ENCODE measurements around the gene LRRFIP2. TPM values are rescaled to one million over a fixed set of nuclear protein-coding genes. Genes with fewer than 3 reads are reported as not detected.
"Not testable (repeated sequence)": the region's sequence is repeated elsewhere in the genome, so short reads cannot be mapped to it uniquely, and the experiment has no call there.

The LRRFIP2 gene
- total RNA-seq, 1 donor from 2014 or later = 33.9 TPM

DNA sequence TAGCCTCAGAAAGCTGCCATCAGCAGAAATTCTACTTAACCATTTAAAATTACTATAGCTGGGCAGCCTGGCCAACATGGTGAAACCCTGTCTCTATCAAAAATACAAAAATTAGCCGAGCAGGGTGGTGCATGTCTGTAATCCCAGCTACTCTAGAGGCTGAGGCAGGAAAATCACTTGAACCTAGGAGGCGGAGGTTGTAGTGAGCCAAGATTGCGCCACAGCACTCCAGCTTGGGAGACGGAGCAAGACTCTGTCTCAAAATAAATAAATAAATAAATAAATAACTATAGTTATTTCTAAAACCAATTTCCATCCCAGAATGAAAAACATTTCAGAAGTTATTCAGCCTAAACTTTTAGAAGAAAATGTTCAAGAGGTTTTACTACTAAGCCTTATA is 25.1 kb downstream of the LRRFIP2 start:
- Histone ChIP-seq H3K9me3 (ENCODE audit: control insufficient read depth in 3 of 3, low read length in 3 of 3) (no peaks in the 10 kb centered on the region), H3K36me3 (ENCODE audit: control insufficient read depth in 3 of 3, insufficient read depth in 3 of 3, low read length in 3 of 3) (no peaks in the 10 kb centered on the region), H3K27me3 (ENCODE audit: control insufficient read depth in 3 of 3, insufficient read depth in 3 of 3, low read length in 3 of 3) (no peaks in the 10 kb centered on the region), H3K4me3 (ENCODE audit: low read length in 3 of 3) (no peak overlapping the region), H3K9ac (ENCODE audit: low read depth in 1 of 3, low read length in 3 of 3) (no peak overlapping the region), H3K27ac (ENCODE audit: low read depth, low read length) (no peak overlapping the region), H3K4me1 (ENCODE audit: control insufficient read depth in 3 of 3, insufficient read depth in 3 of 3, low read length in 3 of 3) (peaks cover 3 to 14% (median 3%) of the 10 kb centered on the region in 3 donors)

DNA sequence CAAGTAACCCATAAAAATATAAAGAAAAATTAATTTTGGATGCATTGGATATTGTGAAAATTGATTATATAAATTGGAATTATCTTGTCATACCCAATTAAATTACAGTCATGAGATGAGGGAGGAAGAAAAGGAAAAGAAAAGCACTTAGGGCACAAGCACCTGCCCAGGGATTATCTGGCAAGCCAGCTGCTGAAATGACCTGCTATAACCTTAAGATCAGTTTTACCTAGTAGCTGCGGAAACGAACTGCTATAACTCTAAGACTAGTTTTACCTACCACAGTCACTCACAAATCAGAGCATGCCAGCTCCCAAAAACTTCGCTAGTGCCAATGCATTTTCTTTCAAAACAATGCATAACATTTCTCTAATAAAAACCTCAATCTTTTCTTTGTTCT is 26.2 kb downstream of the LRRFIP2 start:
- Histone ChIP-seq H3K4me3 (ENCODE audit: low read length in 3 of 3) (no peak overlapping the region), H3K4me1 (ENCODE audit: control insufficient read depth in 3 of 3, insufficient read depth in 3 of 3, low read length in 3 of 3) (peaks cover 3 to 15% (median 3%) of the 10 kb centered on the region in 3 donors), H3K27ac (ENCODE audit: low read depth, low read length) (no peak overlapping the region)

DNA sequence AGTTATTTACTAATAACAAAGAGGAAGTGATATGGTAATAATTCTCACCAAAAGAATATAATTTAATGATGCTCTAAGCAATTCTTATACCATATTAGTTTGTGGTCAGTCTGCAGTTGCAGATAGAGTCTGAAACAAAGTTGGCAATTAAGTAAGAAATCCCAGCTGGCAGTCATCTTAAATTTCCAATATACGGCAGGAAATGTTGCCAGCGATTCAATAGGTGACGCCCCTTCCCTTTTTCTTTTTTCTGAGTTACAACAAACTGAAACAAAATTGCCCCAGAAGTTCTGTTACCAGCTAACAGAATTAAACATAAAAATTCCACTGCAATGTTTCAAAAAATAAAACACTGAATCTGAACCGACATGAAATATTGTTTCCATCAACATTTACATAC is 26.7 kb downstream of the LRRFIP2 start:
- no peak overlapping the region for H3K4me3 ChIP-seq (ENCODE audit: low read length in 3 of 3)
- no peaks in the 10 kb centered on the region for H3K27me3 ChIP-seq (ENCODE audit: control insufficient read depth in 3 of 3, insufficient read depth in 3 of 3, low read length in 3 of 3)
- H3K27ac ChIP-seq (ENCODE audit: low read depth, low read length) = no peak overlapping the region
- no peak overlapping the region for H3K9ac ChIP-seq (ENCODE audit: low read depth in 1 of 3, low read length in 3 of 3)
- no peaks in the 10 kb centered on the region for H3K9me3 ChIP-seq (ENCODE audit: control insufficient read depth in 3 of 3, low read length in 3 of 3)
- H3K36me3 ChIP-seq (ENCODE audit: control insufficient read depth in 3 of 3, insufficient read depth in 3 of 3, low read length in 3 of 3) = peaks cover 0 to 12% (median 2%) of the 10 kb centered on the region in 3 donors
- peaks cover 3 to 15% (median 3%) of the 10 kb centered on the region in 3 donors for H3K4me1 ChIP-seq (ENCODE audit: control insufficient read depth in 3 of 3, insufficient read depth in 3 of 3, low read length in 3 of 3)

More for the DNA sequence above, 26.2 kb downstream of the LRRFIP2 start:
- H3K27me3 ChIP-seq (ENCODE audit: control insufficient read depth in 3 of 3, insufficient read depth in 3 of 3, low read length in 3 of 3) = no peaks in the 10 kb centered on the region
- no peak overlapping the region for H3K9ac ChIP-seq (ENCODE audit: low read depth in 1 of 3, low read length in 3 of 3)
- H3K36me3 ChIP-seq (ENCODE audit: control insufficient read depth in 3 of 3, insufficient read depth in 3 of 3, low read length in 3 of 3) = peaks cover 0 to 7% (median 0%) of the 10 kb centered on the region in 3 donors
- no peaks in the 10 kb centered on the region for H3K9me3 ChIP-seq (ENCODE audit: control insufficient read depth in 3 of 3, low read length in 3 of 3)

DNA sequence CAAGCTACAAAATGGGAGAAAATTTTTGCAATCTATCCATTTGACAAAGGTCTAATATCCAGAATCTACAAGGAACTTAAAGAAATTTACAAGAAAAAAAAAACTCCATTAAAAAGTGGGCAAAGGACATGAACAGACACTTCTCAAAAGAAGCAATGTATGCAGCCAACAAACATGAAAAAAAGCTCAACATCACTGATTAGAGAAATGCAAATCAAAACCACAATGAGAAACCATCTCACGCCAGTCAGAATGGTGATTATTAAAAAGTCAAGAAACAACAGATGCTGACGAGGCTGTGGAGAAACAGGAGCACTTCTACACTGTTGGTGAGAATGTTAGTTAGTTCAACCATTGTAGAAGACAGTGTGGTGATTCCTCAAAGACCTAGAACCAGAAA is 27.5 kb downstream of the LRRFIP2 start:
- not testable (repeated sequence) for H3K9me3 ChIP-seq (ENCODE audit: control insufficient read depth in 3 of 3, low read length in 3 of 3); H3K4me3 ChIP-seq (ENCODE audit: low read length in 3 of 3); H3K27ac ChIP-seq (ENCODE audit: low read depth, low read length); H3K9ac ChIP-seq (ENCODE audit: low read depth in 1 of 3, low read length in 3 of 3); H3K27me3 ChIP-seq (ENCODE audit: control insufficient read depth in 3 of 3, insufficient read depth in 3 of 3, low read length in 3 of 3)
- peaks cover 0 to 14% (median 4%) of the 10 kb centered on the region in 3 donors for H3K36me3 ChIP-seq (ENCODE audit: control insufficient read depth in 3 of 3, insufficient read depth in 3 of 3, low read length in 3 of 3)
- peaks cover 3 to 15% (median 6%) of the 10 kb centered on the region in 3 donors for H3K4me1 ChIP-seq (ENCODE audit: control insufficient read depth in 3 of 3, insufficient read depth in 3 of 3, low read length in 3 of 3)

DNA sequence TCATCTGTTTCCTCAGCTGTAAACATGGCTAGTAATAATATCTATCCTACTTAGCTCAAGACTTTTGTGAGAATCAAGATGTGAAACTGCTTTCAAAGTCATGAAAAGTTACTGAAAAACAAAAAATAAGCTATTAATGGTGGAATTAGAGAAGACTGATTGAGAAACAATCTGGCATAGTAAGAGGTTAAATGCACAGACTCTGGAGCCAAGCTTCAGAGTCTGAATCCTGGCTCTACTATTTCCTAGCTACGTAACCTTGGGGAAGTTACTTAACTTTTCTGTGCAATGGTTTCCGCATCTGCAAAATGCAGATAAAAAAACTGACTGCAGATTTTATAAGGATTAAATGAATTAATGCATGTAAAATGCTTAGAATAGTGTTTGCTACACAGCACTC is 28.8 kb downstream of the LRRFIP2 start:
- Histone ChIP-seq H3K9me3 (ENCODE audit: control insufficient read depth in 3 of 3, low read length in 3 of 3) (no peaks in the 10 kb centered on the region), H3K4me3 (ENCODE audit: low read length in 3 of 3) (no peak overlapping the region), H3K27me3 (ENCODE audit: control insufficient read depth in 3 of 3, insufficient read depth in 3 of 3, low read length in 3 of 3) (no peaks in the 10 kb centered on the region), H3K27ac (ENCODE audit: low read depth, low read length) (peak overlapping the region; percentile 41), H3K9ac (ENCODE audit: low read depth in 1 of 3, low read length in 3 of 3) (peak overlapping the region in 1 of 3 donors; percentile 8), H3K4me1 (ENCODE audit: control insufficient read depth in 3 of 3, insufficient read depth in 3 of 3, low read length in 3 of 3) (peaks cover 10 to 25% (median 15%) of the 10 kb centered on the region in 3 donors), H3K36me3 (ENCODE audit: control insufficient read depth in 3 of 3, insufficient read depth in 3 of 3, low read length in 3 of 3) (peaks cover 0 to 14% (median 4%) of the 10 kb centered on the region in 3 donors)

DNA sequence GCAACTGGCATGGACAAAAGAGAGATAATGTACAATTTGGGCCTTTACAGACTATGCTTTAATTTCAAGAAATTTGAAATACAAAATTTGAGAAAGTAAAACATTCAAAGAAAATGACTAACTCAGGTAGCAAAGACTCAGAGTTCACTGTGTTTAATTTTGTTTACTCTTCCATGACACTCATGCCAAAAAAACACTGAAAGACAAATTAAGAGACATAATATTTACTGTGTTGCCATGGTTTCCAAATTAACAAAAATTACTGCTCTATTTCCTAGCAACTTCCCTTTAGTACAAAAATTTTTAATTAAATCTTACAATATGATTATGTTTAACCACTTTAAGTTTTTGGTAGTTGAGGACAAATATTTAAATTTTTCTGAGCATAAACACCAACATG is 29.6 kb downstream of the LRRFIP2 start:
- H3K9ac ChIP-seq (ENCODE audit: low read depth in 1 of 3, low read length in 3 of 3) = no peak overlapping the region
- H3K4me3 ChIP-seq (ENCODE audit: low read length in 3 of 3) = no peak overlapping the region
- no peaks in the 10 kb centered on the region for H3K27me3 ChIP-seq (ENCODE audit: control insufficient read depth in 3 of 3, insufficient read depth in 3 of 3, low read length in 3 of 3)
- H3K27ac ChIP-seq (ENCODE audit: low read depth, low read length) = no peak overlapping the region
- H3K36me3 ChIP-seq (ENCODE audit: control insufficient read depth in 3 of 3, insufficient read depth in 3 of 3, low read length in 3 of 3) = peaks cover 0 to 14% (median 4%) of the 10 kb centered on the region in 3 donors
- H3K4me1 ChIP-seq (ENCODE audit: control insufficient read depth in 3 of 3, insufficient read depth in 3 of 3, low read length in 3 of 3) = peaks cover 10 to 25% (median 15%) of the 10 kb centered on the region in 3 donors
- H3K9me3 ChIP-seq (ENCODE audit: control insufficient read depth in 3 of 3, low read length in 3 of 3) = no peaks in the 10 kb centered on the region

DNA sequence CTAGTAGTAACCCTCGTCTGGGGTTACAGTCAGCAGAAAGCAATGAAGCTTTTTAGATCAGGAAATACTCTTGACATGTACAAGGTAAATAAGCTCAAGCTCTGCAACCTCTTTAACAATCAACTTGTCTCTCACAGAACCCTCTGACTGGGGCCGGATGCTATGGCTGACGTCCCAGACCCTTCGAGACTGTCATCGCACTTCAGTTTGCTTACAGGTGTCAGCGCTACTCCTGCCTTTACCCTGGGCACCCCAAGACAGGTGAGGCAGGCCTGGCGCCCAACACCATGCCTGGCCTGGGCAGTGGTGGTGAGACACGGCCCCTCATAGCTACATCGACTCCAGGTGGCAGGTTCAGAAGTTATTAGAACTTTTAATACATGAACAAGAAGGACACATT is 30.6 kb downstream of the LRRFIP2 start:
- peaks cover 10 to 25% (median 15%) of the 10 kb centered on the region in 3 donors for H3K4me1 ChIP-seq (ENCODE audit: control insufficient read depth in 3 of 3, insufficient read depth in 3 of 3, low read length in 3 of 3)

DNA sequence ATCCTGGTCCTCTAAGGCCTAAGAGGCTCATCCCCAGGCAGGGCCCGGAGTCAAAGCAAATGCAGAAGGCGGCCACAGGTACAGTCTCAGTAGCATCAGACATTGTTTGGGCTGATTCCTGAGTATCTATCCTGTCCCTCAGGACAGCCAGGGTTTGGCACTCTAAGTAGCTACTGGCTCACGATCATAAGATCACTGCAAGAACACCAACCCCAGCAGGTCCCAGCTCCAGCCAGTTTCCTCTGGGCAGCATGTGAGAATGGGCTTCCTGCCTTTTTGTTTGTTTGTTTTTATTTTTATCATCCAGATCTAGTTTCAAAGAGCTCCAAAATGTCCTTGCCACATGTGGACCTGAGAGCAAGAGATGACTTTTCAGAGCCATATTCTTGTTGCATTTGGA is 32.7 kb downstream of the LRRFIP2 start:
- no peak overlapping the region for H3K9ac ChIP-seq (ENCODE audit: low read depth in 1 of 3, low read length in 3 of 3)
- peaks cover 0 to 14% (median 4%) of the 10 kb centered on the region in 3 donors for H3K36me3 ChIP-seq (ENCODE audit: control insufficient read depth in 3 of 3, insufficient read depth in 3 of 3, low read length in 3 of 3)
- H3K27ac ChIP-seq (ENCODE audit: low read depth, low read length) = no peak overlapping the region
- H3K4me3 ChIP-seq (ENCODE audit: low read length in 3 of 3) = no peak overlapping the region
- peaks cover 10 to 17% (median 11%) of the 10 kb centered on the region in 3 donors for H3K4me1 ChIP-seq (ENCODE audit: control insufficient read depth in 3 of 3, insufficient read depth in 3 of 3, low read length in 3 of 3)
- no peaks in the 10 kb centered on the region for H3K27me3 ChIP-seq (ENCODE audit: control insufficient read depth in 3 of 3, insufficient read depth in 3 of 3, low read length in 3 of 3)
- no peaks in the 10 kb centered on the region for H3K9me3 ChIP-seq (ENCODE audit: control insufficient read depth in 3 of 3, low read length in 3 of 3)

More for the DNA sequence above, 30.6 kb downstream of the LRRFIP2 start:
- Histone ChIP-seq H3K27me3 (ENCODE audit: control insufficient read depth in 3 of 3, insufficient read depth in 3 of 3, low read length in 3 of 3) (no peaks in the 10 kb centered on the region), H3K9ac (ENCODE audit: low read depth in 1 of 3, low read length in 3 of 3) (no peak overlapping the region), H3K4me3 (ENCODE audit: low read length in 3 of 3) (no peak overlapping the region), H3K9me3 (ENCODE audit: control insufficient read depth in 3 of 3, low read length in 3 of 3) (no peaks in the 10 kb centered on the region), H3K36me3 (ENCODE audit: control insufficient read depth in 3 of 3, insufficient read depth in 3 of 3, low read length in 3 of 3) (peaks cover 0 to 14% (median 4%) of the 10 kb centered on the region in 3 donors), H3K27ac (ENCODE audit: low read depth, low read length) (no peak overlapping the region)

DNA sequence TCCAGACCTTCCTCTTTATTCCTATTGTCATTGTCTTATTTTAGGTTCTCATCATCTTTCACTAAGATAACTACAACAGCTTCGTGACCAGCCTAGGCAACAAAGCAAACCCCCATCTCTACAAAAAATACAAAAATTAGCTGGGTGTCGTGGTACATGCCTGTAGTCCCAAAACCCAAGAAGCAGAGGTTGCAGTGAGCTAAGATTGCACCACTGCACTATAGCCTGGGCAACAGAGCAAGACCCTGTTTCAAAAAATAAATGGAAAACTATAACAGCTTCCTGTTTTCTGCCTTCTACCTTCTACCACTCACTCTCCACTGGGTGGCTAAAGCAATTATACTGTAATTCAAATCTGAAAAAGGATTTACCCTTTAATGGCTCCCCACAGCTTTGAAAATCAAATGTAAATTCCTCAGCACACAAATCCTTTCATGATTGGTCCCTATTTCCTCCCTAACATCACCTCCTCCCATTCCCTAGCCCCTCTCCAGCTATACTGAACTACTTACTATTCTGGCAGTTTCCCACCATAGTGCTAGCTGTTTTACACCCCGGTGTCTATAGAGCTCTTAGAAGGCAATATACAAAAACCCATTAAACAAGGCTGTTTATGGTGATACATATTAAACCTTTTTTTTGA is 33.4 kb downstream of the LRRFIP2 start:
- no peak overlapping the region for H3K4me3 ChIP-seq (ENCODE audit: low read length in 3 of 3)
- H3K27me3 ChIP-seq (ENCODE audit: control insufficient read depth in 3 of 3, insufficient read depth in 3 of 3, low read length in 3 of 3) = no peaks in the 10 kb centered on the region
- no peak overlapping the region for H3K9ac ChIP-seq (ENCODE audit: low read depth in 1 of 3, low read length in 3 of 3)
- peaks cover 0 to 14% (median 4%) of the 10 kb centered on the region in 3 donors for H3K36me3 ChIP-seq (ENCODE audit: control insufficient read depth in 3 of 3, insufficient read depth in 3 of 3, low read length in 3 of 3)
- no peak overlapping the region for H3K27ac ChIP-seq (ENCODE audit: low read depth, low read length)
- H3K4me1 ChIP-seq (ENCODE audit: control insufficient read depth in 3 of 3, insufficient read depth in 3 of 3, low read length in 3 of 3) = peaks cover 7 to 17% (median 11%) of the 10 kb centered on the region in 3 donors
- no peaks in the 10 kb centered on the region for H3K9me3 ChIP-seq (ENCODE audit: control insufficient read depth in 3 of 3, low read length in 3 of 3)

DNA sequence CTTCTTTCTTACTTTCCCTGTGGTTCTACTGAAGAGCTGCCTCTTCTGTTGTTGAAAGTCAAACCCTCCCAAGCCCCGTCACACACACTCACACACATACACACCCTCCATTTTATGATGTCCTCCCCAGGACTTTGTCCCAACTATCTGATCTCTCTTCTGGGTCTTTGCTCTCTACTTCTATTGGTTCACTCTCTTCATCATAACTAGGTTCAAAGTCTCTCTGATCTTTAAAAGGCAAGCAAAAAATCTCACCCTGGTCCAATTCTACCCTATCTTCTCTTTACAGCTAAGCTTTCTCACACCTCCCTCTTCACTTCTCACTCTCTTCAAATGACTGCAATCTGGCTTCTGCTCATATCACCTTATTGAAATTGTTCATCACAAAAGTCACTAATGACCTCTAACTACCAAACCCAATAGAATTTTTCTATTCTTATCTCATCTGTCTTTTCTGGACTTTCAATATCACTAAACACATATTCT is 34.8 kb downstream of the LRRFIP2 start:
- H3K4me1 ChIP-seq (ENCODE audit: control insufficient read depth in 3 of 3, insufficient read depth in 3 of 3, low read length in 3 of 3) = peaks cover 7 to 14% (median 11%) of the 10 kb centered on the region in 3 donors
- no peak overlapping the region for H3K27ac ChIP-seq (ENCODE audit: low read depth, low read length)
- no peaks in the 10 kb centered on the region for H3K27me3 ChIP-seq (ENCODE audit: control insufficient read depth in 3 of 3, insufficient read depth in 3 of 3, low read length in 3 of 3)
- H3K9ac ChIP-seq (ENCODE audit: low read depth in 1 of 3, low read length in 3 of 3) = no peak overlapping the region
- H3K36me3 ChIP-seq (ENCODE audit: control insufficient read depth in 3 of 3, insufficient read depth in 3 of 3, low read length in 3 of 3) = peaks cover 0 to 14% (median 4%) of the 10 kb centered on the region in 3 donors
- no peak overlapping the region for H3K4me3 ChIP-seq (ENCODE audit: low read length in 3 of 3)
- H3K9me3 ChIP-seq (ENCODE audit: control insufficient read depth in 3 of 3, low read length in 3 of 3) = no peaks in the 10 kb centered on the region
